ENCODE measurements around the gene NPIPB6. TPM values are rescaled to one million over a fixed set of nuclear protein-coding genes. Genes with fewer than 3 reads are reported as not detected.

The NPIPB6 gene
- total RNA-seq, 1 donor = 2.9 TPM

- Histone ChIP-seq H3K27me3 (ENCODE audit: insufficient read depth, low read length) (no peaks in the 10 kb centered on the region), H3K79me2 (ENCODE audit: insufficient read depth, low read length) (no peaks in the 10 kb centered on the region), H3K9me3 (ENCODE audit: low read depth, low read length) (no peaks in the 10 kb centered on the region), H4K20me1 (ENCODE audit: insufficient read depth, low read length) (no peaks in the 10 kb centered on the region), H3K4me2 (ENCODE audit: insufficient read depth, low read length) (no peak overlapping the region), H2AFZ (ENCODE audit: low read length) (no peak overlapping the region), H3K4me3 (ENCODE audit: insufficient read depth, low read length) (no peak overlapping the region), H3K36me3 (ENCODE audit: insufficient read depth, low read length) (no peaks in the 10 kb centered on the region), H3K4me1 (ENCODE audit: insufficient read depth, low read length) (no peaks in the 10 kb centered on the region), H3K27ac (ENCODE audit: low read depth, low read length) (no peak overlapping the region)
- peak; percentile 42 for DNase-seq (ENCODE audit: insufficient read length, low spot score, missing footprints)
- no peak for TF ChIP-seq CTCF (IDR thresholded peaks at IDR 0.05; ENCODE audit: extremely low read depth, low read depth, low read length)
Measured at GRCh38 chr16:28320741-28321140, 42.6 kb downstream of the NPIPB6 start.

GRCh38 chr16:28320023-28320561 lies 43.2 kb downstream of the NPIPB6 start:
- H3K36me3 ChIP-seq (ENCODE audit: insufficient read depth, low read length) = no peaks in the 10 kb centered on the region
- no peaks in the 10 kb centered on the region for H3K27me3 ChIP-seq (ENCODE audit: insufficient read depth, low read length)
- peak; percentile 60 for DNase-seq (ENCODE audit: insufficient read length, low spot score, missing footprints)
- H3K4me3 ChIP-seq (ENCODE audit: insufficient read depth, low read length) = no peak overlapping the region
- no peak overlapping the region for H2AFZ ChIP-seq (ENCODE audit: low read length)
- no peak for TF ChIP-seq CTCF (IDR thresholded peaks at IDR 0.05; ENCODE audit: extremely low read depth, low read depth, low read length)
- no peaks in the 10 kb centered on the region for H3K79me2 ChIP-seq (ENCODE audit: insufficient read depth, low read length)
- H4K20me1 ChIP-seq (ENCODE audit: insufficient read depth, low read length) = no peaks in the 10 kb centered on the region
- H3K9me3 ChIP-seq (ENCODE audit: low read depth, low read length) = no peaks in the 10 kb centered on the region
- no peak overlapping the region for H3K4me2 ChIP-seq (ENCODE audit: insufficient read depth, low read length)
- H3K4me1 ChIP-seq (ENCODE audit: insufficient read depth, low read length) = no peaks in the 10 kb centered on the region
- H3K27ac ChIP-seq (ENCODE audit: low read depth, low read length) = no peak overlapping the region

- Histone ChIP-seq H3K4me1 (ENCODE audit: insufficient read depth, low read length) (no peaks in the 10 kb centered on the region), H4K20me1 (ENCODE audit: insufficient read depth, low read length) (no peaks in the 10 kb centered on the region), H3K27me3 (ENCODE audit: insufficient read depth, low read length) (no peaks in the 10 kb centered on the region), H3K36me3 (ENCODE audit: insufficient read depth, low read length) (no peaks in the 10 kb centered on the region), H3K79me2 (ENCODE audit: insufficient read depth, low read length) (no peaks in the 10 kb centered on the region), H2AFZ (ENCODE audit: low read length) (no peak overlapping the region), H3K9me3 (ENCODE audit: low read depth, low read length) (no peaks in the 10 kb centered on the region), H3K4me3 (ENCODE audit: insufficient read depth, low read length) (no peak overlapping the region), H3K27ac (ENCODE audit: low read depth, low read length) (no peak overlapping the region), H3K4me2 (ENCODE audit: insufficient read depth, low read length) (no peak overlapping the region)
- no peak for TF ChIP-seq CTCF (IDR thresholded peaks at IDR 0.05; ENCODE audit: extremely low read depth, low read depth, low read length)
- DNase-seq (ENCODE audit: insufficient read length, low spot score, missing footprints) = peak; percentile 58
Measured at GRCh38 chr16:28319476-28320022, 43.8 kb downstream of the NPIPB6 start.

DNA sequence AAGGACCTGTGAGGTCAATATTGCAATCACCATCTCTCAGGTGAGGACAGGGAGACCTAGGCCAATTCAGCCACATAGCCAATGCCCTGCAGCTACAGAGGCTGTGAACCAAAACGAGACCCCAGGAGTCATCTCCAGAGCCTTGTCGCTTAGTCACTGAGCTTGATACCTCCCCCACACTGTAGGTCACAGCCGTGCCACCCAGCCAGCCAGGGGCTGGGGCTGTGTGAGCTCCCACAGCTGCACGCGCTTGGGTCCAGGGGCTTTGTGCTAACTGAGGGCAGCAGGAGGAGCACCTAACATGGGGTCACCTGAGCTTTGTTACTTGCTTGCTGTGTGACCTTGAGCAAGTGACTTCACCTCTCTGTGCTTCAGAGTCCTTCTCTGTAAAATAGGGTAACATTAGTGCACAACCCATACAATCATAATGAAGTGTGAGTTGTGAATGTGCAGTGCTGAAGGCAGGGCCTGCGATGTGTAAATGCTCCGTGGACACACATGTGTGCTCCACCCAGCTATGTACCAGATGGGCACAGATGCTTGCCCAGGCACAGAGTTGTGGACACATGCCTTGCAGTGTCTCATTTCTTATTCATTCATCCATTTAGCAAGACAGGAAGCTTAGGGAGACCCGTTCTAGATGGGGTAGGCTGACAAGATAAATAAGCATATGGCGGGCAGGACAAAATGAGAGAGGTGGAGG lies 45.1 kb downstream of the NPIPB6 start:
- Histone ChIP-seq H3K4me2 (ENCODE audit: insufficient read depth, low read length) (no peak overlapping the region), H3K9me3 (ENCODE audit: low read depth, low read length) (no peaks in the 10 kb centered on the region), H3K27ac (ENCODE audit: low read depth, low read length) (no peak overlapping the region), H2AFZ (ENCODE audit: low read length) (no peak overlapping the region), H4K20me1 (ENCODE audit: insufficient read depth, low read length) (no peaks in the 10 kb centered on the region), H3K79me2 (ENCODE audit: insufficient read depth, low read length) (no peaks in the 10 kb centered on the region), H3K4me1 (ENCODE audit: insufficient read depth, low read length) (no peaks in the 10 kb centered on the region), H3K4me3 (ENCODE audit: insufficient read depth, low read length) (no peak overlapping the region), H3K27me3 (ENCODE audit: insufficient read depth, low read length) (no peaks in the 10 kb centered on the region), H3K36me3 (ENCODE audit: insufficient read depth, low read length) (no peaks in the 10 kb centered on the region)
- TF ChIP-seq CTCF (IDR thresholded peaks at IDR 0.05; ENCODE audit: extremely low read depth, low read depth, low read length) = no peak
- DNase-seq (ENCODE audit: insufficient read length, low spot score, missing footprints) = peak; percentile 65

Data from osteoblast (primary cell).